Measurements from ENCODE around the gene IRF2BPL.

DNA sequence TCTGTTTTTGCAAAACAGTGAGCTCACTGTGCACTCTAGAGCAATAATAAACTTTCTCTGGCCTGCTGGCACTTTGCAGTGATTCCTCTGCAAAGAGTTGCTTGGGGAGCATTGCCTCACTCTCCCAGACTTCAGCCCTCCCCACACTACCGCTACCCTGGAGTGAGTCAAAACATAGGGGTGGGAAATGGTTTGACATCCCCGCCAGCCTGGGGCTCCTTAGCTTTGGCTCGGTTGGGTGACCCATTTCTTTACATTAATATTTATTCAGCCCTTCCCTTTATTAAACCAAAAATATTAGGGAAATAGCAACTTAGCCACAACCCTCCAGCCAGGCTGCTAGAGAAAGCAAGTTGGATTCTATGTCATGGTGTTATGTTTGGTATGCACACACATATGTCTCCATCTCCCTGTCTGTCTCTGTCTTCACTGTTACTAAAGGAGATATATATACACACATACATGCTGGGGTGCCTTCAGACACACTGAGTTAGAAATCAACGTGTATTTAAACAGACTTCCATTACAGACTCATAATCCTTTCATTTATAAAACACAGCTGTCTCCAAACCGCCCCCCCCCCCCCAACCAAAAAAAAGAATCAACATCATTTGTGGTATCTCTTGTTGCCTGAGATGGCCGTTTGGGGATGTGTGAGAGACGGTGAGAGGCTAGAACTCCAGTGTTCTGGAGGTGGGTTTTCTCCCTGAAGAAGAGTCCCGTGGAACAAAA is 3.4 kb upstream of the IRF2BPL start:
- TF ChIP-seq CTBP1 (IDR thresholded peaks at IDR 0.05; ENCODE audit: borderline replicate concordance) (no peak), ESRRB (CRISPR knock-in tag; IDR thresholded peaks at IDR 0.05; ENCODE audit: borderline replicate concordance) (no peak), ELF2 (CRISPR knock-in tag; IDR thresholded peaks at IDR 0.05) (no peak), TCF3 (CRISPR knock-in tag; IDR thresholded peaks at IDR 0.05) (no peak), ZNF589 (CRISPR knock-in tag; IDR thresholded peaks at IDR 0.05; ENCODE audit: low read depth) (no peak), POLR2A (conservative IDR thresholded peaks at IDR 0.05) (no peak), CREM (IDR thresholded peaks at IDR 0.05; ENCODE audit: low read depth) (no peak), SRF (CRISPR knock-in tag; IDR thresholded peaks at IDR 0.05) (no peak), BHLHE40 (IDR thresholded peaks at IDR 0.05; ENCODE audit: low read length) (no peak), KLF6 (CRISPR knock-in tag; IDR thresholded peaks at IDR 0.05; ENCODE audit: borderline replicate concordance) (no peak), GABPB2 (CRISPR knock-in tag; conservative IDR thresholded peaks at IDR 0.05) (no peak), RCOR1 (IDR thresholded peaks at IDR 0.05; ENCODE audit: borderline replicate concordance in 1 of 2, low read depth in 2 of 2, low read length in 2 of 2) (no peak)
- TF ChIP-seq, protein P1, sequence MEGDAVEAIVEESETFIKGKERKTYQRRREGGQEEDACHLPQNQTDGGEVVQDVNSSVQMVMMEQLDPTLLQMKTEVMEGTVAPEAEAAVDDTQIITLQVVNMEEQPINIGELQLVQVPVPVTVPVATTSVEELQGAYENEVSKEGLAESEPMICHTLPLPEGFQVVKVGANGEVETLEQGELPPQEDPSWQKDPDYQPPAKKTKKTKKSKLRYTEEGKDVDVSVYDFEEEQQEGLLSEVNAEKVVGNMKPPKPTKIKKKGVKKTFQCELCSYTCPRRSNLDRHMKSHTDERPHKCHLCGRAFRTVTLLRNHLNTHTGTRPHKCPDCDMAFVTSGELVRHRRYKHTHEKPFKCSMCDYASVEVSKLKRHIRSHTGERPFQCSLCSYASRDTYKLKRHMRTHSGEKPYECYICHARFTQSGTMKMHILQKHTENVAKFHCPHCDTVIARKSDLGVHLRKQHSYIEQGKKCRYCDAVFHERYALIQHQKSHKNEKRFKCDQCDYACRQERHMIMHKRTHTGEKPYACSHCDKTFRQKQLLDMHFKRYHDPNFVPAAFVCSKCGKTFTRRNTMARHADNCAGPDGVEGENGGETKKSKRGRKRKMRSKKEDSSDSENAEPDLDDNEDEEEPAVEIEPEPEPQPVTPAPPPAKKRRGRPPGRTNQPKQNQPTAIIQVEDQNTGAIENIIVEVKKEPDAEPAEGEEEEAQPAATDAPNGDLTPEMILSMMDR (IDR thresholded peaks at IDR 0.05 in 2 of 3, conservative IDR thresholded peaks at IDR 0.05 in 1 of 3; ENCODE audit: insufficient read depth in 2 of 3, low read depth in 1 of 3, low read length in 3 of 3), result no peak

Measured in K562 (cell line).